Measurements from ENCODE around the gene TPP1.
A peak's percentile ranks its signal among the peaks of the same experiment; 100 is the strongest.

The TPP1 gene

DNA sequence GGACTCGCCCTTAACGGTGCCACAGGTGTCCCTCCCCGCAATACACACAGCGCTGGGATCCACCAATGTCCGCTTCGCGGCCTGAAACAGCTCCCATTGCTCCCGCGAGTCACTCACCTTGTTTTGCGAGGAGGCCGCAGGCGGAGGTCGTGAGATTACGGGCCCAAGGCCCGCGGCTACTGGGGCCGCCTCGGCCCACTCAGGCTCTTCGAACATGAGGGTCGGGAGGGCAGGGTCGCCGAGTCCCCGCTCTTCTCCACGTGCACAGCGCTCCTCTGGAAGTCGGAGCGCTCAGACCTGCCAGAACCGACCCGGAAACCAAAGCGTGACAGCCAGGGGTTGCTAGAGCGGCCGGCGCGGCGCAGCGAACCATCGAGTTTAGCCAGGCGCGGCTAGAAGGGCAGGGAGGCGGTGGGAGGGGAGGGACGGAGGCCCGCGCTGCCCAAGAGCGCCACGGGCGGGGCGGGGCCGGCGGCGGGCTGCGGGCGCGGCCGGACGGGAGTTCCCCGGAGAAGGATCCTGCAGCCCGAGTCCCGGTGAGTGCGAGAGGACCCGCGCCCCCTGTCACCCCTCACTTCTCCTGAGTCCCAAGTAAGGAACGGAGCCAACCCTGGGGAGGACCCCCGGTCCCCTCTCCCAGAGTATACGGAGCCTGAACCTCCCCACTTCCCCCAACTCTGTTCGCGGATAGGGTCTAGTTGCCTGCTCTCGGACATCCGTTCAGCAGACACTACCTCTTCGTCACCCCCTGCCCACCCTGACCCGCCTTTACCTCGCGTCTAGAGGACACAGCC is 15.7 kb downstream of the TPP1 start, which contains the start of the genes ILK and RRP8:
ILK (plus strand) TSS at position 488 of the 794 bp plus-strand sequence. CDS start 498 bp downstream, outside the sequence.
RRP8 (minus strand) TSS at position 330 of the 794 bp plus-strand sequence; CDS start at position 216, 114 bp downstream.
- peak; percentile 92 for DNase-seq
- H3K4me2 ChIP-seq (ENCODE audit: low read length, poor library complexity, severe bottlenecking): peak within 1 kb of the TSS; percentile 74
- H2BK120ac ChIP-seq (ENCODE audit: low read depth, low read length): peak within 1 kb of the TSS; percentile 35
- H2AK5ac ChIP-seq (ENCODE audit: low read length, severe bottlenecking): peak within 1 kb of the TSS; percentile 49
- peaks cover 36 to 50% of the 10 kb centered on the region in 2 experiments for H3K36me3 ChIP-seq (ENCODE audit: control insufficient read depth in 1 of 2, insufficient read depth in 2 of 2, low read depth in 1 of 2, low read length in 2 of 2)
- 1% methylated on average over 67 of the region's 72 CpGs for WGBS
- H3K9ac ChIP-seq (ENCODE audit: low read length): peak within 1 kb of the TSS; percentile 93
- no peak within 1 kb of the TSS for H4K8ac ChIP-seq (ENCODE audit: low read length)
- no peaks in the 10 kb centered on the region for H3K9me3 ChIP-seq (ENCODE audit: control insufficient read depth, low read length)
- H2BK12ac ChIP-seq (ENCODE audit: low read length in 2 of 2): peak within 1 kb of the TSS in 1 of 2 experiments; percentile 79
- H3K4ac ChIP-seq (ENCODE audit: low read depth in 1 of 2, low read length in 2 of 2): peak within 1 kb of the TSS; percentile 26 to 69
- H3K79me1 ChIP-seq (replicated peaks; ENCODE audit: low read length, poor library complexity, severe bottlenecking): peaks cover 24% of the 10 kb centered on the region
- peak within 1 kb of the TSS; percentile 48 for H4K91ac ChIP-seq (ENCODE audit: low read length)
- peak within 1 kb of the TSS; percentile 2 for H2BK15ac ChIP-seq (ENCODE audit: low read depth, poor library complexity, severe bottlenecking)
- H2BK5ac ChIP-seq (ENCODE audit: low read depth, low read length, poor library complexity, severe bottlenecking): peak within 1 kb of the TSS; percentile 68
- H2AFZ ChIP-seq (ENCODE audit: low read depth, low read length): peak within 1 kb of the TSS; percentile 78
- H3K27ac ChIP-seq (ENCODE audit: low read length, poor library complexity, severe bottlenecking): peak within 1 kb of the TSS; percentile 92
- peak within 1 kb of the TSS; percentile 71 to 82 for H3K18ac ChIP-seq (ENCODE audit: low read depth in 1 of 2, low read length in 2 of 2)
- H3K4me1 ChIP-seq (ENCODE audit: control insufficient read depth, insufficient read depth, low read depth, low read length): peaks cover 17% of the 10 kb centered on the region
- no peaks in the 10 kb centered on the region for H3K27me3 ChIP-seq (ENCODE audit: control insufficient read depth in 1 of 2, insufficient read depth in 1 of 2, low read length in 2 of 2)
- H3K23ac ChIP-seq (ENCODE audit: low read length in 2 of 2): peak within 1 kb of the TSS in 1 of 2 experiments; percentile 80
- H3K14ac ChIP-seq (ENCODE audit: low read length in 2 of 2): peak within 1 kb of the TSS in 1 of 2 experiments; percentile 96
- H3K4me3 ChIP-seq (ENCODE audit: insufficient read depth in 1 of 2, low read depth in 1 of 2, low read length in 2 of 2): peak within 1 kb of the TSS; percentile 85 to 98

DNA sequence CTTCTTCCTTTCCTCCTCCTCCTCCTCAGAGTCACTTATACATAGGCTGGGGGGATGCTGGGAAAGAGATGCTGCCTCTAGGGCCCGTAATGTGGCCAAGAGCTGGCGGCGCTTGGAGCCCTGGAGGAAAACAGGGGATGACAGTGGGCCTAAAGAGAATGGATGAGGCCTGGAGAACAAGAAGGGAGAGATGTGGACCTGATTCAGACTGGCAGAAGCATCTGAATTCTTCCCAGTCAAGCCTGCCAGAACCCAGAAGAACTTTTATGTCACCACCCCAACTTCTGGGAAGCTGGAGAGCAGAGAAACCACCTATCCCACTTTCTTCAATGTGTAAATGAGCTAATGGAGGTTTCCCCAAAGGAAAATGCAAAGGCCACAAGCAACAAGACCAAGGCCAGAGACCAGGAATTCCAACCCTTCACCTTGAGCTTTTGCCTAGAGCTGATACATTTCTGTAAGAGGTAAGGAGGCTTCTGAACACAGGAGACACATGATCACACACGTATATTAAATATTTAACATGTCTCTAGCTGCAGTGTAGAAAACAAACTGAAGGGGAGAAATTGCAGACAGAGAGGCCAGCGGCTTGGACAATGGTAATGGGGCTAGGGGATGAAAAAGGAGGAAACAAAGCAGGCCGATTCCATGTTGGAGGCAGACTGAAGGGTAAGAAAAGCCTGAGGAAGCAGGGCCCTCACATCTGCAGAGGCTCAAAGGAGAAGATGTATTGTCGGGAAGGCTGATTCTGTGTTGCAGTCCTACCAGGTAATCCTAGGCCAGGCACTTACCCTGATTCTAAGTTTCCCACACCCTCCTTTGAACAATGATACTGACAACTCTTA is 16.9 kb downstream of the TPP1 start:
- Histone ChIP-seq H3K23ac (ENCODE audit: low read length in 2 of 2) (peak overlapping the region in 1 of 2 experiments; percentile 25), H3K4ac (ENCODE audit: low read depth in 1 of 2, low read length in 2 of 2) (peak overlapping the region in 1 of 2 experiments; percentile 50), H3K36me3 (ENCODE audit: control insufficient read depth in 1 of 2, insufficient read depth in 2 of 2, low read depth in 1 of 2, low read length in 2 of 2) (peaks cover 30 to 48% of the 10 kb centered on the region in 2 experiments), H2BK15ac (ENCODE audit: low read depth, poor library complexity, severe bottlenecking) (no peak overlapping the region), H2BK120ac (ENCODE audit: low read depth, low read length) (no peak overlapping the region), H2AFZ (ENCODE audit: low read depth, low read length) (no peak overlapping the region), H3K4me3 (ENCODE audit: insufficient read depth in 1 of 2, low read depth in 1 of 2, low read length in 2 of 2) (peak overlapping the region; percentile 34 to 98), H3K27me3 (ENCODE audit: control insufficient read depth in 1 of 2, insufficient read depth in 1 of 2, low read length in 2 of 2) (no peaks in the 10 kb centered on the region), H3K27ac (ENCODE audit: low read length, poor library complexity, severe bottlenecking) (no peak overlapping the region), H2BK12ac (ENCODE audit: low read length in 2 of 2) (peak overlapping the region in 1 of 2 experiments; percentile 35), H3K18ac (ENCODE audit: low read depth in 1 of 2, low read length in 2 of 2) (no peak overlapping the region), H3K9ac (ENCODE audit: low read length) (peak overlapping the region; percentile 93), H2AK5ac (ENCODE audit: low read length, severe bottlenecking) (no peak overlapping the region), H4K91ac (ENCODE audit: low read length) (no peak overlapping the region), H3K4me2 (ENCODE audit: low read length, poor library complexity, severe bottlenecking) (peak overlapping the region; percentile 74), H3K14ac (ENCODE audit: low read length in 2 of 2) (peak overlapping the region in 1 of 2 experiments; percentile 49), H2BK5ac (ENCODE audit: low read depth, low read length, poor library complexity, severe bottlenecking) (no peak overlapping the region), H3K9me3 (ENCODE audit: control insufficient read depth, low read length) (no peaks in the 10 kb centered on the region), H3K4me1 (ENCODE audit: control insufficient read depth, insufficient read depth, low read depth, low read length) (peaks cover 15% of the 10 kb centered on the region), H4K8ac (ENCODE audit: low read length) (no peak overlapping the region), H3K79me1 (replicated peaks; ENCODE audit: low read length, poor library complexity, severe bottlenecking) (peaks cover 26% of the 10 kb centered on the region)
- no peak for DNase-seq
- WGBS: 73% methylated on average over 6 of the region's 7 CpGs

DNA sequence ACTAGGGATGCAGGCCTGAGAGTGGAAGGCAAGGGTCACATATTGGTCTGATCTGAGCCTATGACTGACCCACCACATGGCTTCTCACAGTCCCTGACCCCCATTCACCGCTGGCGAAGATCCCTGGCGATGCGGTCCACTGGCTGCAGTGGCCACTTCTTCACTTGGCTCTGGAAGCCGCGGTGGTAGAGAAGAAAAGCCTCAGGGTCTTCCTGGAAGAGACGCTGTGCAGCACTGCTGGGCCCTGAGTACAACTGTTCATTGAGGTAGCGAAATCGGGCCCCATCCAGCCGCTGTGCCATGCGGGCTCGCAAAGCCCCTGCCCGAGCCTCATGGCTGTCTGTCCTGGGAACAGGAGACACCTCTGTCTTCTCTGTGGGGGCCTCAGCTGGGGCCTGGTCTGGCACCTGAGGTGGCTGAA is 18.2 kb downstream of the TPP1 start:
- Histone ChIP-seq H2BK12ac (ENCODE audit: low read length in 2 of 2) (no peak overlapping the region), H2AK5ac (ENCODE audit: low read length, severe bottlenecking) (no peak overlapping the region), H3K9me3 (ENCODE audit: control insufficient read depth, low read length) (no peaks in the 10 kb centered on the region), H3K27ac (ENCODE audit: low read length, poor library complexity, severe bottlenecking) (no peak overlapping the region), H3K4me1 (ENCODE audit: control insufficient read depth, insufficient read depth, low read depth, low read length) (peaks cover 11% of the 10 kb centered on the region), H3K14ac (ENCODE audit: low read length in 2 of 2) (no peak overlapping the region), H3K79me1 (replicated peaks; ENCODE audit: low read length, poor library complexity, severe bottlenecking) (peaks cover 30% of the 10 kb centered on the region), H3K23ac (ENCODE audit: low read length in 2 of 2) (no peak overlapping the region), H2BK5ac (ENCODE audit: low read depth, low read length, poor library complexity, severe bottlenecking) (no peak overlapping the region), H3K18ac (ENCODE audit: low read depth in 1 of 2, low read length in 2 of 2) (no peak overlapping the region), H3K4me2 (ENCODE audit: low read length, poor library complexity, severe bottlenecking) (no peak overlapping the region), H2BK15ac (ENCODE audit: low read depth, poor library complexity, severe bottlenecking) (no peak overlapping the region), H3K4ac (ENCODE audit: low read depth in 1 of 2, low read length in 2 of 2) (peak overlapping the region in 1 of 2 experiments; percentile 9), H2BK120ac (ENCODE audit: low read depth, low read length) (no peak overlapping the region), H2AFZ (ENCODE audit: low read depth, low read length) (no peak overlapping the region), H4K8ac (ENCODE audit: low read length) (no peak overlapping the region), H3K9ac (ENCODE audit: low read length) (no peak overlapping the region), H3K27me3 (ENCODE audit: control insufficient read depth in 1 of 2, insufficient read depth in 1 of 2, low read length in 2 of 2) (no peaks in the 10 kb centered on the region), H4K91ac (ENCODE audit: low read length) (no peak overlapping the region), H3K4me3 (ENCODE audit: insufficient read depth in 1 of 2, low read depth in 1 of 2, low read length in 2 of 2) (no peak overlapping the region), H3K36me3 (ENCODE audit: control insufficient read depth in 1 of 2, insufficient read depth in 2 of 2, low read depth in 1 of 2, low read length in 2 of 2) (peaks cover 33 to 58% of the 10 kb centered on the region in 2 experiments)
- DNase-seq: no peak
- WGBS: 98% methylated on average over 13 of the region's 13 CpGs
